RWPE1 (cell line): Measurements from ENCODE around the gene RHBDF1.

Experiments
- CTCF ChIA-PET: fragments of 350-600 bp; sonication (Branson Sonifier 250); formaldehyde crosslinking; extraction: SDS; loops from one replicate; lab custom pipeline; 2021; lab: Yijun Ruan, JAX
- POLR2A ChIA-PET: fragments of 400-600 bp; formaldehyde crosslinking; extraction: SDS; loops from one replicate; lab custom pipeline; 2020; ENCODE audit warnings: antibody characterized with exemption; ENCODE audit not compliant: low non-redundant PET; lab: Yijun Ruan, JAX
- DNase-seq: peaks from one replicate; pipeline ENCODE4 v3.0.0; 2012; ENCODE audit warnings: low spot score
- H3K27ac ChIP-seq: fragments of 450-650 bp; 2 replicates; pipeline ENCODE4 v1.5.1; 2017
- CTCF ChIP-seq: fragments of 450-650 bp; conservative IDR thresholded peaks from 2 replicates; pipeline ENCODE4 v1.5.1; 2017; ENCODE audit warnings: low read depth, mild to moderate bottlenecking

RHBDF1 gene

DNA sequence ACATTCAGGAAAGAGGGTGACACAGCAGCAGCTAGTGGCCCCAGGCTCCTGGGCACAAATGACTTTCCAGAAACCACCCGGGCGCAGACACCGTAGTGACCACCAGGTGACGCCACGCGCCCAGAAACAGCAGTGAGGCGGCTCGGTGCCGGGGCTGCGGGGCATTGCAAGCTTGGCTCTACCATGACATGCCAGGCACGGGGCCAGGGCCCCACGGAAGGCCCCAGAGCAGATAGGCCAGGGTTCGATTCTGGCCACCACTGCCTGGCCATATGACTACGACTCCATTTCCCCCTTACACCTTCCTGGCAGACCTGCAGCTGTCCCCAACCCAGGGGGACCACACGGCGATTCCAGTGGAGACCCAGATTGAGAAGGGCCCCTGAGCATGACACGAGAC is 6.7 kb downstream of the RHBDF1 start:
- POLR2A ChIA-PET, result interaction anchor here (0.8 to 1.0 kb wide), 2 partner anchors 12 to 23 kb away, joined by 3 to 4 read pairs; partner anchors contain the start of gene MPG
- CTCF ChIA-PET, result interaction anchor here (0.6 to 6.5 kb wide), 21 partner anchors 9 to 490 kb away, joined by 3 to 135 read pairs (median 4); partner anchors contain the start of genes MPG, POLR3K and SNRNP25
- peak; percentile 97 for TF ChIP-seq CTCF
- peak; percentile 70 for DNase-seq
- H3K27ac ChIP-seq, result no peak overlapping the region

DNA sequence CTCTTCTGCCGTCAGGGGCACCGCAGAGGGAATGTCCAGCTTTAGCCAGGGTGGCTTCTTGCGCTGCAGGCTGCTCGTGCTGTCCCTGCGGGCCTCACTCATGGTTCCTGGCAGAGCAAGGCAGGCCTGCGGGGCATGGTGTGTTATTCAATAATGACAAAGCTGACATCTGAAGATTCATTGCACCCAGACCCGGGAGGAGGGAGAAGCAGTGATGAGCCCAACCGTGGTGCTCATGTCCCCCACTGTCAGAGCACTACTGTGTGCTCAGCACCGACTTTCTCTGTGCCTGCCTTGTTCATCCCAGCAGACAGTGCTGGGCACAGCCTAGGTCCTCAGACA is 7.5 kb downstream of the RHBDF1 start:
- no peak overlapping the region for H3K27ac ChIP-seq
- DNase-seq, result no peak
- no peak for TF ChIP-seq CTCF
- CTCF ChIA-PET, result interaction anchor here (0.7 to 6.5 kb wide), 3 partner anchors 31 to 64 kb away, joined by 3 to 135 read pairs (median 18); no protein-coding TSS in a partner anchor
- POLR2A ChIA-PET, result no interaction called here

DNA sequence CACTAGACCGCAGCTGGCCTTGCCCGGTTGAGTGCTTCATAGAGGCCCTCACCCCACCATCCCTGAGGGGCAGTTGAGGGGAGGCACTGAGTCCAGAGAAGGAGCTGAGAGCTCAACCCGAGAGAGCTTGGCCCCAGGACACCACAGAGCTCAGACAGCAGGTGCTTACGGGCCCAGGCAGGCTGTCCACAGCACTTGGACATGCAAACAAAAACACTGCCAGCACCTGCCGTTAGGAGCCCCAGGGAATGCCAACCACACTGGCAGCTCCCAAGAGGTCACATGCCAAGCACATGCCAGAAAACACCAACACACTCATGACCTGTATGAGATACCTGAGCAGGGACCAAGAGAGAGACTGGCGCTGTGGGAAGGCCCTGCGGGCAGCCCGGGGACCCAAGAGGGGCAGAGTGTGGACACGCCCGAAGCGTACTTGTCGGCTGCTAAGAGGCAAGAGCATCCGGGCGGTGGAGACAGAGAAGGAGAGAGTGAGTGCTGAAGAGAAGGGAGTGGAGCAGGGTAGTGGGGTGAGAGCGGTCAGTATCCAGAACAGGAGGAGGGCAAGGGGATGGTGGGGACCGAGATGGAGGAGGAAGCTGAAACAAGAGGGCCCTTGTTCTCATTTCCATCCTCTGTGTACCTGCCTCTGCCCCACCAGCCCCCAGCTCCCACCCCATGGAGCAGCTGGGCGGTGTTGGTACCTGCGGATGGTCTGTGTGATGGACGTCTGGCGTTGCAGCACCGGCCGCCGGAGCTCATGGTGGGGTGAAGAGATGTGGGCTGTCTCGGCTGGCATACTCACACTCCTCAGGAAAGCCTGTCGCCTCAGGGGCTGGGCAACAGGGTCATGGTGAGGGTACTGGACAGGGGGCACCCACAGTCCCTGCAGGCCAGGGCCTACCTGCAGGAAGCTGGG is 8.2 kb downstream of the RHBDF1 start:
- no peak for TF ChIP-seq CTCF
- ChIA-PET POLR2A (no interaction called here), CTCF (interaction anchor here (0.7 to 6.5 kb wide), 3 partner anchors 32 to 64 kb away, joined by 3 to 135 read pairs (median 3); no protein-coding TSS in a partner anchor)
- no peak overlapping the region for H3K27ac ChIP-seq
- no peak for DNase-seq

DNA sequence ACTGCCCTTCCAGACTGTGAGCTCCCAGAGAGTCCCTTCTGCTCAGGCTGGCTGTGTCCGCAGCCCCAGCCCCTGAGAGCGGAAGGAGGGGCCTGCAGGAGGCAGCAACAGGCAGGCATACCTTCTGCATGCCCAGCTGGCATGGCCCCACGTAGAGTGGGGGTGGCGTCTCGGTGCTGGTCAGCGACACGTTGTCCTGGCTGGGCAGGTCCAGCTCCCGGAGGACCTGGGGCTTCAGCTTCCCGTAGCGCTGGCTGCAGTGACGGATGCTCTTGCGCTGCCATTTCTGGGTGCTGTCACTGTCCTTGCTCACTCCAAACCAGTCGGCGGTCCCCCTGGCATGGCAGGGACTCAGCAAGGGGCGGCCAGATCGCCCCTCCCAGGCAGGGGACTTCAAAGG is 9.0 kb downstream of the RHBDF1 start:
- POLR2A ChIA-PET, result no interaction called here
- no peak overlapping the region for H3K27ac ChIP-seq
- DNase-seq, result no peak
- no peak for TF ChIP-seq CTCF
- CTCF ChIA-PET, result interaction anchor here (0.6 to 1.3 kb wide), 5 partner anchors 14 to 299 kb away, joined by 3 to 8 read pairs (median 3); no protein-coding TSS in a partner anchor

GRCh38 chr16:62968-63391 is 9.5 kb downstream of the RHBDF1 start:
- POLR2A ChIA-PET, result no interaction called here
- no peak for DNase-seq

More at GRCh38 chr16:62968-63391, 9.5 kb downstream of the RHBDF1 start:
- H3K27ac ChIP-seq, result no peak overlapping the region
- no peak for TF ChIP-seq CTCF
- CTCF ChIA-PET, result interaction anchor here (0.6 to 1.3 kb wide), 5 partner anchors 14 to 299 kb away, joined by 3 to 8 read pairs (median 3); no protein-coding TSS in a partner anchor
